ENCODE data around the gene PLSCR4.

Gene PLSCR4

GRCh38 chr3:146199762-146200161 lies 51.1 kb downstream of the PLSCR4 start:
- TF ChIP-seq CTCF (IDR thresholded peaks at IDR 0.05; ENCODE audit: low read depth, low read length, missing control alignments) = no peak
- no peak overlapping the region for H3K4me3 ChIP-seq (ENCODE audit: low read depth, low read length)
- in situ Hi-C loops (cut with HindIII; ENCODE audit: low sequenced_read_pairs) = no loop called here
- no peak for DNase-seq (ENCODE audit: low read depth)

GRCh38 chr3:146196789-146197188 lies 54.1 kb downstream of the PLSCR4 start:
- DNase-seq (ENCODE audit: low read depth) = no peak
- TF ChIP-seq CTCF (IDR thresholded peaks at IDR 0.05; ENCODE audit: low read depth, low read length, missing control alignments) = no peak
- no peak overlapping the region for H3K4me3 ChIP-seq (ENCODE audit: low read depth, low read length)
- in situ Hi-C loops (cut with HindIII; ENCODE audit: low sequenced_read_pairs) = no loop called here

- no peak for TF ChIP-seq CTCF (IDR thresholded peaks at IDR 0.05; ENCODE audit: low read depth, low read length, missing control alignments)
- DNase-seq (ENCODE audit: low read depth) = no peak
- in situ Hi-C loops (cut with HindIII; ENCODE audit: low sequenced_read_pairs) = no loop called here
- H3K4me3 ChIP-seq (ENCODE audit: low read depth, low read length) = no peak overlapping the region
Measured at GRCh38 chr3:146195605-146196004, 55.3 kb downstream of the PLSCR4 start.

GRCh38 chr3:146195030-146195429 lies 55.9 kb downstream of the PLSCR4 start:
- TF ChIP-seq CTCF (IDR thresholded peaks at IDR 0.05; ENCODE audit: low read depth, low read length, missing control alignments) = no peak
- no peak overlapping the region for H3K4me3 ChIP-seq (ENCODE audit: low read depth, low read length)
- in situ Hi-C loops (cut with HindIII; ENCODE audit: low sequenced_read_pairs) = no loop called here
- no peak for DNase-seq (ENCODE audit: low read depth)

- in situ Hi-C loops (cut with HindIII; ENCODE audit: low sequenced_read_pairs) = no loop called here
- no peak for DNase-seq (ENCODE audit: low read depth)
- TF ChIP-seq CTCF (IDR thresholded peaks at IDR 0.05; ENCODE audit: low read depth, low read length, missing control alignments) = no peak
- no peak overlapping the region for H3K4me3 ChIP-seq (ENCODE audit: low read depth, low read length)
Measured at GRCh38 chr3:146191051-146191450, 59.9 kb downstream of the PLSCR4 start.

- in situ Hi-C loops (cut with HindIII; ENCODE audit: low sequenced_read_pairs) = loop anchor here (10.0 kb wide), 1 partner anchor 415 kb away; no protein-coding TSS in a partner anchor
- DNase-seq (ENCODE audit: low read depth) = peak; percentile 41
- peak; percentile 73 for TF ChIP-seq CTCF (IDR thresholded peaks at IDR 0.05; ENCODE audit: low read depth, low read length, missing control alignments)
- H3K4me3 ChIP-seq (ENCODE audit: low read depth, low read length) = no peak overlapping the region
Measured at GRCh38 chr3:146189519-146190173, 61.3 kb downstream of the PLSCR4 start.

Measured in astrocyte of the cerebellum (primary cell).